ENCODE measurements around the gene JRKL. TPM values are rescaled to one million over a fixed set of nuclear protein-coding genes. Genes with fewer than 3 reads are reported as not detected.

The JRKL gene
- total and polyA plus RNA-seq, 2 of the 8 experiments (the other 6 are each of a cell fraction or from before 2014, with no cell fraction given): 1.4 to 4.9 TPM

- TF ChIP-seq ASH2L (IDR thresholded peaks at IDR 0.05; ENCODE audit: low read length) (peak; percentile 92), YY1 (IDR thresholded peaks at IDR 0.05; ENCODE audit: low read depth, low read length) (no peak), SIN3A (conservative IDR thresholded peaks at IDR 0.05 in 1 of 2, IDR thresholded peaks at IDR 0.05 in 1 of 2; ENCODE audit: low read depth in 1 of 2, low read length in 2 of 2) (no peak; a peak in 1 of 4 replicates), CTBP2 (IDR thresholded peaks at IDR 0.05; ENCODE audit: borderline replicate concordance, insufficient read depth, insufficient read length, low read length) (no peak)
Observed at GRCh38 chr11:96388891-96389719, 708 bp upstream of the JRKL start (continued).
